Transverse colon (tissue), 4 donors: ENCODE data around the gene SHROOM2. TPM values are rescaled to one million over a fixed set of nuclear protein-coding genes. Genes with fewer than 3 reads are reported as not detected.

ENCODE experiments used
- DNase-seq: peaks from one replicate; pipeline ENCODE4 v3.0.0-alpha.2; 2019
- H3K27ac ChIP-seq, 4 donors: fragments of 200-600 bp; sonication (generic); 2 replicates each; pipeline ENCODE4 v1.5.1; 2016 to 2018; ENCODE audit warnings: inconsistent platforms in 4 of 4
- H3K27me3 ChIP-seq: fragments of 200-600 bp; sonication (generic); 2 replicates; pipeline ENCODE4 v1.5.1; 2017; ENCODE audit warnings: inconsistent platforms
- H3K36me3 ChIP-seq, 4 donors: fragments of 200-600 bp; sonication (generic); 2 replicates each; pipeline ENCODE4 v1.5.1; 2017 to 2019; ENCODE audit warnings: inconsistent platforms in 4 of 4
- H3K4me1 ChIP-seq, 4 donors: fragments of 200-600 bp; sonication (generic); 2 replicates each; pipeline ENCODE4 v1.5.1; 2017 to 2020; ENCODE audit warnings: inconsistent platforms in 4 of 4
- H3K4me3 ChIP-seq, 4 donors: fragments of 200-600 bp; sonication (generic); 1 replicate in 1 of 4; 2 replicates in 3 of 4; pipeline versions ENCODE4 v1.5.1 to v1.6.1; 2017 to 2019; ENCODE audit warnings: inconsistent platforms in 4 of 4
- H3K9me3 ChIP-seq, 2 donors: fragments of 200-600 bp; sonication (generic); 2 replicates each; pipeline ENCODE4 v1.5.1; 2017 to 2019; ENCODE audit warnings: inconsistent platforms in 2 of 2
- CTCF ChIP-seq, 5 experiments: fragments of 200-600 bp in 3 of 5; fragments of 450-650 bp in 2 of 5; sonication (generic) in 3 of 5; IDR thresholded peaks; 1 replicate in 2 of 5; 2 replicates in 3 of 5; pipeline ENCODE4 v1.5.1; 2016 to 2017; ENCODE audit warnings: antibody characterized with exemption in 5 of 5, inconsistent platforms in 3 of 5, mild to moderate bottlenecking in 2 of 5, moderate library complexity in 1 of 5
- EP300 ChIP-seq: sonication (generic); formaldehyde crosslinking; IDR thresholded peaks from one replicate; pipeline ENCODE4 v1.6.1; 2017; ENCODE audit warnings: antibody characterized with exemption, low read depth
- POLR2A ChIP-seq: fragments of 450-650 bp; IDR thresholded peaks from one replicate; pipeline ENCODE4 v1.6.1; 2016; ENCODE audit warnings: antibody characterized with exemption, mild to moderate bottlenecking, moderate library complexity
- POLR2AphosphoS5 ChIP-seq, 3 donors: sonication (generic); formaldehyde crosslinking; IDR thresholded peaks; one replicate each; pipeline ENCODE4 v1.6.1; 2016; ENCODE audit warnings: antibody characterized with exemption in 3 of 3
- WGBS, 2 donors: methylation state at CpG; one replicate each; pipeline ENCODE4 v1.1.5; 2018; ENCODE audit warnings: low coverage in 1 of 2; 5-methylcytosine and 5-hydroxymethylcytosine counted together
- in situ Hi-C, 4 donors: fragments of 200-750 bp; cut with MboI; loops; one replicate each; pipeline versions ENCODE4 v1.15.0 to v1.15.1; 2017; ENCODE audit warnings: low sequenced_read_pairs in 3 of 4, low pct_ligation_motif_present in 1 of 4, low pct_unique_long_range_greater_than_20kb in 1 of 4
- intact Hi-C: fragments of 100-400 bp; cut with DNase I; formaldehyde crosslinking; loops from one replicate; pipeline ENCODE4 v1.15.1; 2023; ENCODE audit warnings: low total_unique reads
- total RNA-seq, 4 donors: library from RNA; depleted of rRNA; stranded (reverse); fragments of >200 nt; gene quantifications; one replicate each; pipeline ENCODE4 v1.1.0, GENCODE V29; 2016

The SHROOM2 gene
- total RNA-seq, 4 donors from 2014 or later = 8.9 to 20.6 (median 11.3) TPM

GRCh38 chrX:9926002-9926401 is 139.8 kb downstream of the SHROOM2 start:
- H3K4me1 ChIP-seq = no peaks in the 10 kb centered on the region
- H3K36me3 ChIP-seq = no peaks in the 10 kb centered on the region
- H3K9me3 ChIP-seq = no peaks in the 10 kb centered on the region
- in situ Hi-C loops (no loop called here), intact Hi-C loops (no loop called here)
- no peaks in the 10 kb centered on the region for H3K27me3 ChIP-seq
- DNase-seq = no peak
- TF ChIP-seq POLR2A (no peak), POLR2AphosphoS5 (IDR thresholded peaks at IDR 0.05) (no peak), CTCF (IDR thresholded peaks at IDR 0.05) (no peak), EP300 (no peak)
- H3K4me3 ChIP-seq = no peak overlapping the region
- 84% methylated on average over 9 of the region's 9 CpGs; no CpG with 5 or more reads in 1 of the 2 donors for WGBS, 2 donors
- H3K27ac ChIP-seq = no peak overlapping the region

- no peak for TF ChIP-seq CTCF (IDR thresholded peaks at IDR 0.05)
- TF ChIP-seq EP300 = no peak
- no peak for TF ChIP-seq POLR2AphosphoS5 (IDR thresholded peaks at IDR 0.05)
- TF ChIP-seq POLR2A = no peak
- in situ Hi-C loops = no loop called here
- WGBS, 2 donors = 59% methylated on average over 11 of the region's 11 CpGs; no CpG with 5 or more reads in 1 of the 2 donors
- intact Hi-C loops = no loop called here
- no peak for DNase-seq
- no peak overlapping the region for H3K27ac ChIP-seq
- H3K9me3 ChIP-seq = no peaks in the 10 kb centered on the region
- no peak overlapping the region for H3K4me3 ChIP-seq
- no peaks in the 10 kb centered on the region for H3K27me3 ChIP-seq
- no peaks in the 10 kb centered on the region for H3K36me3 ChIP-seq
- no peaks in the 10 kb centered on the region for H3K4me1 ChIP-seq
These were observed 141.7 kb downstream of the SHROOM2 start for GRCh38 chrX:9927698-9928482.

- Histone ChIP-seq H3K27me3 (no peaks in the 10 kb centered on the region), H3K9me3 (no peaks in the 10 kb centered on the region), H3K36me3 (no peaks in the 10 kb centered on the region), H3K27ac (no peak overlapping the region), H3K4me1 (no peaks in the 10 kb centered on the region), H3K4me3 (no peak overlapping the region)
- no peak for TF ChIP-seq EP300
- TF ChIP-seq POLR2A = no peak
- TF ChIP-seq CTCF (IDR thresholded peaks at IDR 0.05) = no peak
- no peak for TF ChIP-seq POLR2AphosphoS5 (IDR thresholded peaks at IDR 0.05)
- intact Hi-C loops = no loop called here
- WGBS, 2 donors = 77 to 100% methylated on average over 1 to 3 of the region's 3 CpGs
- DNase-seq = no peak
- in situ Hi-C loops = no loop called here
These were observed 149.2 kb downstream of the SHROOM2 start for GRCh38 chrX:9935436-9935835.

- 80 to 92% methylated on average over 5 to 8 of the region's 8 CpGs for WGBS, 2 donors
- H3K4me1 ChIP-seq = no peaks in the 10 kb centered on the region
- no peak overlapping the region for H3K4me3 ChIP-seq
- H3K36me3 ChIP-seq = no peaks in the 10 kb centered on the region
- no peak overlapping the region for H3K27ac ChIP-seq
- in situ Hi-C loops (no loop called here), intact Hi-C loops (no loop called here)
- no peak for TF ChIP-seq EP300
- TF ChIP-seq CTCF (IDR thresholded peaks at IDR 0.05) = no peak
- TF ChIP-seq POLR2A = no peak
- no peak for TF ChIP-seq POLR2AphosphoS5 (IDR thresholded peaks at IDR 0.05)
- H3K9me3 ChIP-seq = no peaks in the 10 kb centered on the region
- no peaks in the 10 kb centered on the region for H3K27me3 ChIP-seq
- DNase-seq = no peak
These were observed 151.5 kb downstream of the SHROOM2 start for GRCh38 chrX:9937761-9938160.
